ENCODE data around the gene P2RY2.

- TF ChIP-seq, protein P1, sequence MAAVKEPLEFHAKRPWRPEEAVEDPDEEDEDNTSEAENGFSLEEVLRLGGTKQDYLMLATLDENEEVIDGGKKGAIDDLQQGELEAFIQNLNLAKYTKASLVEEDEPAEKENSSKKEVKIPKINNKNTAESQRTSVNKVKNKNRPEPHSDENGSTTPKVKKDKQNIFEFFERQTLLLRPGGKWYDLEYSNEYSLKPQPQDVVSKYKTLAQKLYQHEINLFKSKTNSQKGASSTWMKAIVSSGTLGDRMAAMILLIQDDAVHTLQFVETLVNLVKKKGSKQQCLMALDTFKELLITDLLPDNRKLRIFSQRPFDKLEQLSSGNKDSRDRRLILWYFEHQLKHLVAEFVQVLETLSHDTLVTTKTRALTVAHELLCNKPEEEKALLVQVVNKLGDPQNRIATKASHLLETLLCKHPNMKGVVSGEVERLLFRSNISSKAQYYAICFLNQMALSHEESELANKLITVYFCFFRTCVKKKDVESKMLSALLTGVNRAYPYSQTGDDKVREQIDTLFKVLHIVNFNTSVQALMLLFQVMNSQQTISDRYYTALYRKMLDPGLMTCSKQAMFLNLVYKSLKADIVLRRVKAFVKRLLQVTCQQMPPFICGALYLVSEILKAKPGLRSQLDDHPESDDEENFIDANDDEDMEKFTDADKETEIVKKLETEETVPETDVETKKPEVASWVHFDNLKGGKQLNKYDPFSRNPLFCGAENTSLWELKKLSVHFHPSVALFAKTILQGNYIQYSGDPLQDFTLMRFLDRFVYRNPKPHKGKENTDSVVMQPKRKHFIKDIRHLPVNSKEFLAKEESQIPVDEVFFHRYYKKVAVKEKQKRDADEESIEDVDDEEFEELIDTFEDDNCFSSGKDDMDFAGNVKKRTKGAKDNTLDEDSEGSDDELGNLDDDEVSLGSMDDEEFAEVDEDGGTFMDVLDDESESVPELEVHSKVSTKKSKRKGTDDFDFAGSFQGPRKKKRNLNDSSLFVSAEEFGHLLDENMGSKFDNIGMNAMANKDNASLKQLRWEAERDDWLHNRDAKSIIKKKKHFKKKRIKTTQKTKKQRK (IDR thresholded peaks at IDR 0.05; ENCODE audit: low read depth, low read length) = no peak
- TF ChIP-seq, protein P2, sequence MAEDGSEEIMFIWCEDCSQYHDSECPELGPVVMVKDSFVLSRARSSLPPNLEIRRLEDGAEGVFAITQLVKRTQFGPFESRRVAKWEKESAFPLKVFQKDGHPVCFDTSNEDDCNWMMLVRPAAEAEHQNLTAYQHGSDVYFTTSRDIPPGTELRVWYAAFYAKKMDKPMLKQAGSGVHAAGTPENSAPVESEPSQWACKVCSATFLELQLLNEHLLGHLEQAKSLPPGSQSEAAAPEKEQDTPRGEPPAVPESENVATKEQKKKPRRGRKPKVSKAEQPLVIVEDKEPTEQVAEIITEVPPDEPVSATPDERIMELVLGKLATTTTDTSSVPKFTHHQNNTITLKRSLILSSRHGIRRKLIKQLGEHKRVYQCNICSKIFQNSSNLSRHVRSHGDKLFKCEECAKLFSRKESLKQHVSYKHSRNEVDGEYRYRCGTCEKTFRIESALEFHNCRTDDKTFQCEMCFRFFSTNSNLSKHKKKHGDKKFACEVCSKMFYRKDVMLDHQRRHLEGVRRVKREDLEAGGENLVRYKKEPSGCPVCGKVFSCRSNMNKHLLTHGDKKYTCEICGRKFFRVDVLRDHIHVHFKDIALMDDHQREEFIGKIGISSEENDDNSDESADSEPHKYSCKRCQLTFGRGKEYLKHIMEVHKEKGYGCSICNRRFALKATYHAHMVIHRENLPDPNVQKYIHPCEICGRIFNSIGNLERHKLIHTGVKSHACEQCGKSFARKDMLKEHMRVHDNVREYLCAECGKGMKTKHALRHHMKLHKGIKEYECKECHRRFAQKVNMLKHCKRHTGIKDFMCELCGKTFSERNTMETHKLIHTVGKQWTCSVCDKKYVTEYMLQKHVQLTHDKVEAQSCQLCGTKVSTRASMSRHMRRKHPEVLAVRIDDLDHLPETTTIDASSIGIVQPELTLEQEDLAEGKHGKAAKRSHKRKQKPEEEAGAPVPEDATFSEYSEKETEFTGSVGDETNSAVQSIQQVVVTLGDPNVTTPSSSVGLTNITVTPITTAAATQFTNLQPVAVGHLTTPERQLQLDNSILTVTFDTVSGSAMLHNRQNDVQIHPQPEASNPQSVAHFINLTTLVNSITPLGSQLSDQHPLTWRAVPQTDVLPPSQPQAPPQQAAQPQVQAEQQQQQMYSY (CRISPR knock-in tag; IDR thresholded peaks at IDR 0.05) = no peak
- TF ChIP-seq MYC (IDR thresholded peaks at IDR 0.05; ENCODE audit: insufficient read depth, insufficient read length, insufficient replicate concordance, low read length, severe bottlenecking) = no peak
- no peak for TF ChIP-seq CTCF (IDR thresholded peaks at IDR 0.05 in 2 of 3, conservative IDR thresholded peaks at IDR 0.05 in 1 of 3; ENCODE audit: control insufficient read depth in 2 of 3, extremely low read depth in 1 of 3, insufficient read depth in 1 of 3, low read depth in 3 of 3, low read length in 3 of 3)
- TF ChIP-seq RAD21 (IDR thresholded peaks at IDR 0.05; ENCODE audit: insufficient read depth, low read depth, low read length) = no peak
- no peak for TF ChIP-seq RBBP5 (conservative IDR thresholded peaks at IDR 0.05)
- TF ChIP-seq POLR2AphosphoS5 (IDR thresholded peaks at IDR 0.05; ENCODE audit: low read length) = no peak
- TF ChIP-seq ZNF274 (IDR thresholded peaks at IDR 0.05; ENCODE audit: insufficient read depth, insufficient read length) = no peak
- TF ChIP-seq RELA (IDR thresholded peaks at IDR 0.05; ENCODE audit: borderline replicate concordance, partially characterized antibody) = no peak
Measured at GRCh38 chr11:73275381-73275750, 57.3 kb downstream of the P2RY2 start.

Measured in GM12878 (cell line).